D721Med (cell line): Measurements from ENCODE around the gene SCAMP2.

ENCODE experiments used
- DNase-seq: peaks from one replicate; pipeline ENCODE4 v3.0.0; 2011; ENCODE audit warnings: low spot score; ENCODE audit not compliant: insufficient read length
- FAIRE-seq: peaks from 2 replicates; lab custom pipeline; 2011; peaks lifted over from hg19 to GRCh38; lab: Jason Lieb, UNC
- CTCF ChIP-seq: IDR thresholded peaks from 2 replicates; pipeline ENCODE4 v1.5.1; 2012; ENCODE audit warnings: mild to moderate bottlenecking, control low read depth; ENCODE audit not compliant: insufficient read depth; ENCODE audit errors: missing control alignments

Gene SCAMP2

DNA sequence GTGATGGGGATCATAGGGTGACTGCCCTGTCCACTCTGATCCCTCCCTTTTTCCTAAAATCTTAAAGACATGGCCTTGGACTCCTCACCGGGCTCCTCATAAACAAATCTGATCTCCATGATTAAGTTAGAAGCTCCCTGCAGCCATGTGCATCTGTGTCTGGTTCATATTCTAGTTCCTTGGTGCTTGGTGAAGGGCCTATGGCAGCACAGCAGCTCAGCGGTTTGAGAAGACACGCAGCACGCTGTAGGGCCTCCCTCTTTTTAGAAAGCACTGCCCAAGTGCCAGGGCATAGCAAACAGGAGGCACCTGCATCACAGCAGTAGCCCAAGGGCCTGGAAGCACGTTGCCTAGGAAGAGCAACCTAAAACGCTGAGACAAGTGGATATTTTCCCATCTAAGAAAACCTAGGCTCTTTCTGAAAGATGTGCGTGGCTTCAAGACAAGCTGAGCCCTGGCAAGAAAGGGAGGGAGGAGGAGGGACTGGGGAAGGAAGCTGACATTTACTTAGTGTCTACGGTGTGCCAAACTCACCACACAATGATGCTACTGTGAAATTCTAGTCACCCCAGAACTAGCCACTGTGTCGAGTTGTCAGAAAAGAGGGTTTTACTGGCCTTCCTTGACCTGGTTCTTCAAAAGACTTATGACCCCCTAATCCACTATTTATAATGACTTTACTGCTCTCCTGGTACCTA lies 15.3 kb downstream of the SCAMP2 start:
- no peak for FAIRE-seq
- DNase-seq: no peak
- TF ChIP-seq CTCF: no peak

DNA sequence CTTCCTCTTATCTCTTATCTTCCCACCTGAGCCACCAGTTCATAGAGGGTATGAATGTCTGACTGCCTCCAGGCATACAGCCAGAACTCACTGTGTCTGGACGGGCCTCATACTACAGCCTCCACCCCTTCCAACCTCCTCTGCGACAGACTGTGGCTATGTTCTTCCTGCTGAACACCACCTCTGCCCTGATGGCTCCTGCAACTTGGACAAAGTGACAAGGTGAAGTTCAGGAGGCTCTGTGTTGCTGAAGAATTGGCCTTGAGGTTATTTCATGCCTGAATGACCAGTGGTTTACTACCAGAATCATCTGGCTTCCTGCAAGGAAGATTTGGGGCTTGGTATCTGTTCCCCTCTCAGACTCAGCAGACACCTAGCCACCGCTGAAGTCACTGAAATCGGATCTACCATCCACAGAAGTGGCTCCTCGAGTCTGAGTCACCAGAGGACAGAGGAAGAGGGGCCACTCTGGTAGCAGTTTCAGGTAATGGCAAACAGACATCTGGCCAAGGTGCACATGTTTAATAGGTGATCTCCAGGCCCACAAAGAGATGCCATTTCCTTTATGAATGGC lies 16.0 kb downstream of the SCAMP2 start:
- DNase-seq (no peak), FAIRE-seq (no peak)

GRCh38 chr15:74856537-74856936 lies 16.6 kb downstream of the SCAMP2 start:
- TF ChIP-seq CTCF: no peak
- DNase-seq (no peak), FAIRE-seq (no peak)

More for the DNA sequence above, 16.0 kb downstream of the SCAMP2 start:
- TF ChIP-seq CTCF: no peak

DNA sequence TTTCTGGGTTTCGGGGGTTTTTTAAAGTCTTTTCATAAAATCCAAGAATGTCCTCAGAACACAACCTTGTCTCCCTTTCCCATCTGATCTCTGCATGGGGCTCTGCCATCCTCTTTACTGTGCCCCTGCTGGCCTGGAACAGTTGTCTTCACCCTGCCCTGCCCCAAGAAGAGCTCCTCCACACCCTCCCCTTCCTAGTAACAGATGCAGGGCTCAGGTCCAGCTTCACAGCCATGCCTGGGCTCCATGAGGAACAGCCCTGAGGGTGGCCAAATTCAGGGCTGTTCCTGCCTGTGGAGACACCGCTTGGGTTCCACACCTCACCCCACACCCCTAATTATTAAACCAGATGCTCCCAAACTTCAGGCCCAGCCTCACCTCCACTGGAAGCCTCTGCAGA lies 17.3 kb downstream of the SCAMP2 start:
- FAIRE-seq (no peak), DNase-seq (no peak)
- no peak for TF ChIP-seq CTCF

DNA sequence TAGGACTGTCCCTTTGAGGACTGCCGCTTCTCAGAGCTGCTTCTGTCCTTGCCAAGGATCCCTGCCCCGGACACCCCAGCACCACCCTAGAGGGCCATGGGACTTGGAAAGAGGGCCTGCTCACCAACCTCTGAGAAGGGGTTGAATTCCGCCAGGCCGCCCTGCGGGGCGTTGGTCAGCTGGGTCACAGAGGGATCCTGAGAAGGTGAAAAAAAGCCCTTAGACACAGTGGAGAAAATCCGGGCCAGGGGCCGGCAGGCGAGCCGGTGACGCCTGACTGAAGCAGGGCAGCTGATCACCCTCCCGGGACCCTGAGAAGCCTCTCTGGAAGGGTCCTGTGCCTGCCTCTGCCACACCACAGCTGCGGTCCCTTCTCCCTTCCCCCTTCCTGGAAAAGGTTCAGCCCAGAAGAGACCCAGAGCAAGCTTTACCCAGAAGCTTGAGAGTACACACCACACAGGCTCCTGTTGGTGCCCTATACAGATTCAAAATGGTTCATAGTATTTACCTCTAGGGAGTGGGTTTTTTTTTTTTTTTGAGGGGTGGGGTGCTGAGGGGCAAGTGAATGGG lies 18.6 kb downstream of the SCAMP2 start:
- no peak for TF ChIP-seq CTCF
- DNase-seq (no peak), FAIRE-seq (no peak)

- DNase-seq (no peak), FAIRE-seq (no peak)
- TF ChIP-seq CTCF: no peak
Observed at GRCh38 chr15:74851960-74852359, 21.2 kb downstream of the SCAMP2 start.

GRCh38 chr15:74850393-74850792 lies 22.8 kb downstream of the SCAMP2 start:
- TF ChIP-seq CTCF: no peak
- no peak for DNase-seq
- FAIRE-seq: no peak
